Mucosa of rectum (tissue), 2 donors: Measurements from ENCODE around the gene MANEA.
"Not testable (repeated sequence)": the region's sequence is repeated elsewhere in the genome, so short reads cannot be mapped to it uniquely, and the experiment has no call there.

Experiments
- H3K27ac ChIP-seq, 2 donors: one replicate each; pipeline ENCODE4 v1.7.0; 2013; ENCODE audit warnings: inconsistent platforms in 2 of 2, low read depth in 2 of 2, low read length in 2 of 2
- H3K27me3 ChIP-seq, 2 donors: one replicate each; pipeline ENCODE4 v1.7.0; 2013; ENCODE audit warnings: low read length in 2 of 2; ENCODE audit not compliant: control insufficient read depth in 2 of 2, insufficient read depth in 2 of 2
- H3K36me3 ChIP-seq, 2 donors: one replicate each; pipeline ENCODE4 v1.7.0; 2013; ENCODE audit warnings: low read length in 2 of 2; ENCODE audit not compliant: control insufficient read depth in 2 of 2, insufficient read depth in 2 of 2
- H3K4me1 ChIP-seq, 2 donors: one replicate each; pipeline ENCODE4 v1.7.0; 2013; ENCODE audit warnings: low read length in 2 of 2, mild to moderate bottlenecking in 1 of 2; ENCODE audit not compliant: control insufficient read depth in 2 of 2, insufficient read depth in 2 of 2
- H3K4me3 ChIP-seq, 2 donors: one replicate each; pipeline ENCODE4 v1.7.0; 2013; ENCODE audit warnings: low read length in 2 of 2
- H3K9ac ChIP-seq, 2 donors: one replicate each; pipeline ENCODE4 v1.7.0; 2013; ENCODE audit warnings: low read length in 2 of 2, low read depth in 1 of 2, mild to moderate bottlenecking in 1 of 2
- H3K9me3 ChIP-seq, 2 donors: one replicate each; pipeline ENCODE4 v1.7.0; 2013; ENCODE audit warnings: low read length in 2 of 2; ENCODE audit not compliant: control insufficient read depth in 2 of 2
- donor health status: healthy.
- donor health status: Normal muscosa, but diverticular disease.

Gene MANEA

GRCh38 chr6:95581073-95581472 lies 3.7 kb downstream of the MANEA start:
- Histone ChIP-seq H3K9ac (no peak overlapping the region), H3K4me3 (no peak overlapping the region), H3K36me3 (no peaks in the 10 kb centered on the region), H3K9me3 (no peaks in the 10 kb centered on the region), H3K4me1 (peaks cover 3 to 7% of the 10 kb centered on the region in 2 donors), H3K27ac (no peak overlapping the region), H3K27me3 (no peaks in the 10 kb centered on the region)

GRCh38 chr6:95584226-95584625 lies 6.9 kb downstream of the MANEA start:
- H3K36me3 ChIP-seq, H3K9ac ChIP-seq: not testable (repeated sequence)

GRCh38 chr6:95587989-95588388 lies 10.7 kb downstream of the MANEA start:
- Histone ChIP-seq H3K4me1 (no peaks in the 10 kb centered on the region), H3K27me3 (no peaks in the 10 kb centered on the region), H3K9ac (no peak overlapping the region), H3K27ac (no peak overlapping the region), H3K36me3 (no peaks in the 10 kb centered on the region), H3K4me3 (no peak overlapping the region), H3K9me3 (no peaks in the 10 kb centered on the region)

More at GRCh38 chr6:95584226-95584625, 6.9 kb downstream of the MANEA start:
- H3K9me3 ChIP-seq, H3K27me3 ChIP-seq, H3K4me3 ChIP-seq, H3K4me1 ChIP-seq, H3K27ac ChIP-seq: not testable (repeated sequence)

- no peak overlapping the region for H3K27ac ChIP-seq
- H3K4me3 ChIP-seq: no peak overlapping the region
- H3K27me3 ChIP-seq: no peaks in the 10 kb centered on the region
- H3K9me3 ChIP-seq: no peaks in the 10 kb centered on the region
- no peaks in the 10 kb centered on the region for H3K36me3 ChIP-seq
- H3K4me1 ChIP-seq: no peaks in the 10 kb centered on the region
- H3K9ac ChIP-seq: no peak overlapping the region
These were observed 11.7 kb downstream of the MANEA start for GRCh38 chr6:95589067-95589466.

GRCh38 chr6:95589826-95590570 lies 12.7 kb downstream of the MANEA start:
- Histone ChIP-seq H3K27me3 (no peaks in the 10 kb centered on the region), H3K4me3 (no peak overlapping the region)

GRCh38 chr6:95593025-95593424 lies 15.7 kb downstream of the MANEA start:
- no peak overlapping the region for H3K9ac ChIP-seq
- no peaks in the 10 kb centered on the region for H3K36me3 ChIP-seq
- H3K27me3 ChIP-seq: no peaks in the 10 kb centered on the region
- no peaks in the 10 kb centered on the region for H3K9me3 ChIP-seq
- no peak overlapping the region for H3K27ac ChIP-seq
- no peak overlapping the region for H3K4me3 ChIP-seq
- no peaks in the 10 kb centered on the region for H3K4me1 ChIP-seq

More at GRCh38 chr6:95589826-95590570, 12.7 kb downstream of the MANEA start:
- no peaks in the 10 kb centered on the region for H3K36me3 ChIP-seq
- no peak overlapping the region for H3K9ac ChIP-seq
- no peaks in the 10 kb centered on the region for H3K4me1 ChIP-seq
- H3K9me3 ChIP-seq: no peaks in the 10 kb centered on the region
- H3K27ac ChIP-seq: no peak overlapping the region

GRCh38 chr6:95596021-95596420 lies 18.7 kb downstream of the MANEA start:
- Histone ChIP-seq H3K9ac (no peak overlapping the region), H3K4me1 (no peaks in the 10 kb centered on the region), H3K4me3 (no peak overlapping the region), H3K9me3 (no peaks in the 10 kb centered on the region), H3K27ac (no peak overlapping the region), H3K36me3 (no peaks in the 10 kb centered on the region), H3K27me3 (no peaks in the 10 kb centered on the region)

GRCh38 chr6:95599706-95600105 lies 22.4 kb downstream of the MANEA start:
- no peak overlapping the region for H3K27ac ChIP-seq
- H3K9ac ChIP-seq: no peak overlapping the region
- H3K36me3 ChIP-seq: no peaks in the 10 kb centered on the region
- H3K9me3 ChIP-seq: no peaks in the 10 kb centered on the region
- no peak overlapping the region for H3K4me3 ChIP-seq
- no peaks in the 10 kb centered on the region for H3K4me1 ChIP-seq
- no peaks in the 10 kb centered on the region for H3K27me3 ChIP-seq

- Histone ChIP-seq H3K27me3 (no peaks in the 10 kb centered on the region), H3K36me3 (no peaks in the 10 kb centered on the region), H3K4me3 (no peak overlapping the region), H3K9me3 (no peaks in the 10 kb centered on the region), H3K27ac (no peak overlapping the region), H3K4me1 (no peaks in the 10 kb centered on the region), H3K9ac (no peak overlapping the region)
These were observed 23.8 kb downstream of the MANEA start for GRCh38 chr6:95601133-95601532.

- no peaks in the 10 kb centered on the region for H3K27me3 ChIP-seq
- no peaks in the 10 kb centered on the region for H3K36me3 ChIP-seq
- no peak overlapping the region for H3K27ac ChIP-seq
- H3K9ac ChIP-seq: no peak overlapping the region
- H3K4me1 ChIP-seq: no peaks in the 10 kb centered on the region
- H3K9me3 ChIP-seq: no peaks in the 10 kb centered on the region
- H3K4me3 ChIP-seq: no peak overlapping the region
These were observed 36.8 kb downstream of the MANEA start for GRCh38 chr6:95614094-95614493.
